GM23338 (cell line): ENCODE measurements around the gene CEACAM4. TPM values are rescaled to one million over a fixed set of nuclear protein-coding genes. Genes with fewer than 3 reads are reported as not detected.

ENCODE experiments used
- ATAC-seq: fragments of 200-7000 bp; cut with Tn5 transposase; 3 replicates; pipeline ENCODE4 v1.9.1; 2020
- DNase-seq: peaks from one replicate; pipeline ENCODE4 v3.0.0-alpha.2; 2015; ENCODE audit warnings: low spot score
- H2AFZ ChIP-seq: fragments of 200-600 bp; sonication (generic); 2 replicates; pipeline ENCODE4 v1.8.0; 2016; ENCODE audit warnings: antibody characterized with exemption, mild to moderate bottlenecking, moderate library complexity
- H3F3A ChIP-seq: fragments of 200-600 bp; sonication (generic); replicated peaks from 2 replicates; pipeline ENCODE4 v1.8.0; 2017; ENCODE audit warnings: antibody characterized with exemption, mixed run types, low read depth
- H3K27ac ChIP-seq: fragments of 200-600 bp; sonication (generic); 2 replicates; pipeline ENCODE4 v1.6.1; 2016; ENCODE audit warnings: low read depth
- H3K27me3 ChIP-seq: fragments of 200-600 bp; sonication (generic); 2 replicates; pipeline ENCODE4 v1.8.0; 2016; ENCODE audit warnings: mild to moderate bottlenecking, mixed run types, moderate library complexity; ENCODE audit not compliant: insufficient read depth
- H3K36me3 ChIP-seq: fragments of 200-600 bp; sonication (generic); 2 replicates; pipeline ENCODE4 v1.8.0; 2016; ENCODE audit warnings: mild to moderate bottlenecking; ENCODE audit not compliant: insufficient read depth
- H3K4me1 ChIP-seq: fragments of 200-600 bp; sonication (generic); 2 replicates; pipeline ENCODE4 v1.8.0; 2016; ENCODE audit warnings: mild to moderate bottlenecking, moderate library complexity; ENCODE audit not compliant: insufficient read depth
- H3K4me2 ChIP-seq: fragments of 200-600 bp; sonication (generic); 2 replicates; pipeline ENCODE4 v1.7.1; 2017; ENCODE audit warnings: mixed run types
- H3K4me3 ChIP-seq: fragments of 200-600 bp; sonication (generic); 2 replicates; pipeline ENCODE4 v1.6.1; 2016; ENCODE audit warnings: mixed run types
- H3K79me2 ChIP-seq: fragments of 200-600 bp; sonication (generic); replicated peaks from 2 replicates; pipeline ENCODE4 v1.8.0; 2017; ENCODE audit warnings: mild to moderate bottlenecking; ENCODE audit not compliant: insufficient read depth
- H3K9me2 ChIP-seq: fragments of 200-600 bp; sonication (generic); 2 replicates; pipeline ENCODE4 v1.8.0; 2017; ENCODE audit not compliant: insufficient read depth
- H4K20me1 ChIP-seq: fragments of 200-600 bp; sonication (generic); replicated peaks from 2 replicates; pipeline ENCODE4 v1.8.0; 2017; ENCODE audit warnings: mild to moderate bottlenecking; ENCODE audit not compliant: insufficient read depth
- H3K27ac Mint-ChIP-seq: 2 replicates; pipeline ENCODE4 v1.8.0; 2020; ENCODE audit warnings: inconsistent platforms, mild to moderate bottlenecking, moderate library complexity, mixed read lengths
- H3K27me3 Mint-ChIP-seq: 3 replicates; pipeline ENCODE4 v1.8.0; 2022; ENCODE audit warnings: low read depth, mild to moderate bottlenecking, moderate library complexity, mixed read lengths, inconsistent platforms; ENCODE audit not compliant: insufficient read depth, poor library complexity
- H3K36me3 Mint-ChIP-seq: 3 replicates; pipeline ENCODE4 v1.8.0; 2021; ENCODE audit warnings: low read depth, mild to moderate bottlenecking, inconsistent platforms, moderate library complexity, mixed read lengths
- H3K4me1 Mint-ChIP-seq: 3 replicates; pipeline ENCODE4 v1.8.0; 2020; ENCODE audit warnings: mild to moderate bottlenecking, inconsistent platforms, mixed read lengths
- H3K4me3 Mint-ChIP-seq: 3 replicates; pipeline ENCODE4 v1.8.0; 2021; ENCODE audit warnings: moderate library complexity, mild to moderate bottlenecking, inconsistent platforms, mixed read lengths
- H3K9me3 Mint-ChIP-seq: 3 replicates; pipeline ENCODE4 v1.8.0; 2020; ENCODE audit warnings: moderate library complexity, mild to moderate bottlenecking, inconsistent platforms, mixed read lengths
- CREB1 ChIP-seq: fragments of 250-450 bp; sonication (Bioruptor Pico); IDR thresholded peaks from 2 replicates; pipeline ENCODE4 v1.5.0; 2020; ENCODE audit warnings: low read depth, mild to moderate bottlenecking, moderate library complexity
- CTCF ChIP-seq, 2 experiments: fragments of 200-600 bp in 1 of 2; sonication (generic) in 1 of 2; conservative IDR thresholded peaks; 2 replicates each; pipeline versions ENCODE4 v1.5.1 to v1.6.1; 2016 to 2017; ENCODE audit warnings: antibody characterized with exemption in 2 of 2, low read depth in 2 of 2, mild to moderate bottlenecking in 2 of 2, moderate library complexity in 1 of 2
- EZH2 ChIP-seq: fragments of 200-600 bp; sonication (generic); IDR thresholded peaks from one replicate; pipeline ENCODE4 v1.8.0; 2017; ENCODE audit warnings: antibody characterized with exemption, mild to moderate bottlenecking, low read depth; ENCODE audit not compliant: unreplicated experiment
- JUNB ChIP-seq: IDR thresholded peaks from one replicate; pipeline ENCODE4 v1.6.1; 2016; ENCODE audit warnings: antibody characterized with exemption; ENCODE audit not compliant: unreplicated experiment
- NANOG ChIP-seq: IDR thresholded peaks from 2 replicates; pipeline ENCODE4 v1.6.1; 2016; ENCODE audit warnings: antibody characterized with exemption, borderline replicate concordance
- POLR2AphosphoS5 ChIP-seq: IDR thresholded peaks from 2 replicates; pipeline ENCODE4 v1.6.1; 2016; ENCODE audit warnings: antibody characterized with exemption, low read depth
- REST ChIP-seq: IDR thresholded peaks from one replicate; pipeline ENCODE4 v1.6.1; 2018; ENCODE audit warnings: antibody characterized with exemption; ENCODE audit not compliant: unreplicated experiment
- STAT1 ChIP-seq: IDR thresholded peaks from one replicate; pipeline ENCODE4 v1.6.1; 2016; ENCODE audit warnings: antibody characterized with exemption; ENCODE audit not compliant: unreplicated experiment
- ZNF114 ChIP-seq: fragments of 250-450 bp; sonication (Bioruptor Pico); IDR thresholded peaks from 2 replicates; pipeline ENCODE4 v1.5.0; 2020; ENCODE audit warnings: mild to moderate bottlenecking, moderate library complexity
- ZNF331 ChIP-seq: fragments of 250-450 bp; sonication (Bioruptor Pico); IDR thresholded peaks from 2 replicates; pipeline ENCODE4 v1.5.0; 2020; ENCODE audit warnings: low read depth, mild to moderate bottlenecking, moderate library complexity
- polyA plus RNA-seq: library from polyadenylated mRNA; unstranded; fragments of >200 nt; fragmentation: Nextera tagmentation; extraction: Ambion mirVana; gene quantifications from 2 replicates; pipeline ENCODE4 v1.2.1, GENCODE V29; 2016
- total RNA-seq: library from RNA; depleted of rRNA; stranded (reverse); fragments of >200 nt; shearing (Covaris generic); gene quantifications from 2 replicates; pipeline ENCODE4 v1.2.3, GENCODE V29; 2014
- TF ChIP-seq, protein P1 (sequence below): IDR thresholded peaks from 2 replicates; pipeline ENCODE4 v1.6.1; 2016; ENCODE audit warnings: antibody characterized with exemption

The CEACAM4 gene
- total and polyA plus RNA-seq, 2 experiments from 2014 or later, result not detected

GRCh38 chr19:41638641-41639081 is 11.8 kb upstream of the CEACAM4 start (continued):
- no peak for TF ChIP-seq ZNF114 (CRISPR knock-in tag)

DNA sequence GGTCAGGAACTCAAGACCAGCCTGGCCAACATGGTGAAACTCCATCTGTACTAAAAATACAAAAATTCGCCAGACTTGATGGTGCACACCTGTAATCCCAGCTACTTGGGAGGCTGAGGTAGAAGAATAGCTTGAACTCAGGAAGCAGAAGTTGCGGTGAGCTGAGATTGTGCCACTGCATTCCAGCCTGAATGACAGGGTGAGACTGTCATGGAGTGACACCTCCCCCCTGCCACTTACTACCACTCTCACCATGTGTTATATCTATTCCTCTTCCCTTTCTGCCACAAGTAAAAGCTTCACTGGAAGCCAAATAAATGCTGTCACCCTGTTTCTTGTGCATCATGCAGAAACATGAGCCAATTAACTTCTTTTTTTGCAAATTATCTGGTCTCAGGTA is 10.6 kb upstream of the CEACAM4 start:
- Histone ChIP-seq H3K4me3 (no peak overlapping the region), H3K4me2 (no peak overlapping the region), H3K27me3 (no peaks in the 10 kb centered on the region), H3K36me3 (no peaks in the 10 kb centered on the region), H3F3A (no peaks in the 10 kb centered on the region), H3K9me2 (no peaks in the 10 kb centered on the region), H3K4me1 (no peaks in the 10 kb centered on the region), H4K20me1 (no peaks in the 10 kb centered on the region), H3K27ac (no peak overlapping the region), H3K79me2 (no peaks in the 10 kb centered on the region), H2AFZ (no peak overlapping the region)
- no peaks in the 10 kb centered on the region for H3K4me1 Mint-ChIP-seq
- H3K36me3 Mint-ChIP-seq, result no peaks in the 10 kb centered on the region
- no peak overlapping the region for H3K4me3 Mint-ChIP-seq
- H3K27ac Mint-ChIP-seq, result no peak overlapping the region
- TF ChIP-seq POLR2AphosphoS5 (no peak), ZNF331 (CRISPR knock-in tag) (no peak), STAT1 (no peak), EZH2 (no peak), CREB1 (CRISPR knock-in tag) (no peak), NANOG (no peak), ZNF114 (CRISPR knock-in tag) (no peak), REST (no peak), JUNB (no peak), CTCF (conservative IDR thresholded peaks at IDR 0.05; ENCODE audit: low read depth in 2 of 2) (no peak)
- TF ChIP-seq, protein P1, sequence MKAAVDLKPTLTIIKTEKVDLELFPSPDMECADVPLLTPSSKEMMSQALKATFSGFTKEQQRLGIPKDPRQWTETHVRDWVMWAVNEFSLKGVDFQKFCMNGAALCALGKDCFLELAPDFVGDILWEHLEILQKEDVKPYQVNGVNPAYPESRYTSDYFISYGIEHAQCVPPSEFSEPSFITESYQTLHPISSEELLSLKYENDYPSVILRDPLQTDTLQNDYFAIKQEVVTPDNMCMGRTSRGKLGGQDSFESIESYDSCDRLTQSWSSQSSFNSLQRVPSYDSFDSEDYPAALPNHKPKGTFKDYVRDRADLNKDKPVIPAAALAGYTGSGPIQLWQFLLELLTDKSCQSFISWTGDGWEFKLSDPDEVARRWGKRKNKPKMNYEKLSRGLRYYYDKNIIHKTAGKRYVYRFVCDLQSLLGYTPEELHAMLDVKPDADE, result no peak
- H3K27me3 Mint-ChIP-seq, result no peaks in the 10 kb centered on the region
- ATAC-seq (no peak), DNase-seq (no peak)
- H3K9me3 Mint-ChIP-seq, result peaks cover 3% of the 10 kb centered on the region
